ENCODE data around the gene C1GALT1C1L.

C1GALT1C1L gene

DNA sequence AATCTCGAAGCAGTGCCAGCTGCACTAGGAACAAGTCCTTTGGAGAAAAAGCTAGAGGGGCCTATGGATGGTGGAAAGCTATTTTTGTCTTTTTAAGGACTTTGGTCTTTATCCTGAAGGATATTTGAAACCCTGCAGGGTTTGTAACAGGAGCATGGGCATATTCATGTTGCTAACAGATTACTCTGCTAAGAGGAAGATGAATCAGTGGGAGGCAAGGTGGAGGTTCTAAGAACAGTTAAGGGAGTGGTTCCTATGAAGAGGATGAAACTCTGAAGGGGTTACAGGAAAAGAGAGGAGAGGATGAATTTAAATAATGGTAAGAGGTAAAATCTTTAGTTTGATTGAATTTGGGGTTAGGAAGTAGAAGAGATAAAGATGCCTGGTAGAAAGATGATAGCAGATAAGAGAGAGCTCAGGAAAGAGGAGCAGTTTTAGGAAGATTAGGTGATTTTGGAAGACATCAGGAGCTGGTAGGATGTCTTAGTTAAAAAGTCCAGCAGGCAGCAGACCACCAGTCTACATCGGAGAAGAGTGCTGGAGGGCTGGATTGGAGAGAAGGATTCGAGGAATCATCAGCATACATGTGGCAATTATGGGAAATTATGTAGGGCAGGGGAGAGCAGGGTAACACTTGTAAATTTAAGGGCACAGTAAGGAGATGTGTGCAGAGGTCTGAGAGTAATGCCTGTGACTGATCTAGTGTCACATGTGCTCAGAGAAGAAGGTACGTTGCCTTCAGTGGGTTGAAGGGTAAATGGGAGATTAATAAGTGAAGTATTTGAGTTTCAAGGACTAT lies 39.3 kb upstream of the C1GALT1C1L start:
- TF ChIP-seq TAF1 (IDR thresholded peaks at IDR 0.05; ENCODE audit: borderline replicate concordance, insufficient read depth, low read length) (no peak), FOXP2 (optimal IDR thresholded peaks at IDR 0.05; ENCODE audit: borderline replicate concordance, extremely low read depth, extremely low read length, insufficient read depth) (no peak), SIN3A (IDR thresholded peaks at IDR 0.05; ENCODE audit: borderline replicate concordance, insufficient read depth, low read length) (no peak), REST (IDR thresholded peaks at IDR 0.05; ENCODE audit: insufficient read depth in 1 of 2, low read depth in 2 of 2, low read length in 2 of 2) (no peak), POLR2AphosphoS5 (IDR thresholded peaks at IDR 0.05; ENCODE audit: low read depth, low read length) (no peak)

DNA sequence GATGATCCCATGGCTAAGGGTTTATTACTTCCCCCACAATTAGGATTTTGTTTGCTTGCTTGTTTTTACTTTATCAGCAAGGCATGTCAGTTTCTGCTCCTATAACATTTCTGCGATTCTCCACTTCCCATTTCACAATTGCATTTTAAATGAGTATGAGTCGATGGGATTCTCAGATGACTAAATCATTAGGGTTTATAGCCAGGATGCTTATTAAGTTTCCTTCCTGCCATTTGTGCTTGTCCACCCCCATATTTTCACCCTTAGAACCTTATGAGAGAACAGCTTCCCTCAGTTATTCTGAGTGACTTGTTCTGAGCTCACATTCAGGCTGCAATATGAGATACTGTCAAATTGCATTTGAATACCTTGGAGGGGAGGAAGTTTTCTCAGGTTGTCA lies 37.9 kb upstream of the C1GALT1C1L start:
- no peak for TF ChIP-seq TAF1 (IDR thresholded peaks at IDR 0.05; ENCODE audit: borderline replicate concordance, insufficient read depth, low read length)
- TF ChIP-seq REST (IDR thresholded peaks at IDR 0.05; ENCODE audit: insufficient read depth in 1 of 2, low read depth in 2 of 2, low read length in 2 of 2) = no peak

- no peak for TF ChIP-seq REST (IDR thresholded peaks at IDR 0.05; ENCODE audit: insufficient read depth in 1 of 2, low read depth in 2 of 2, low read length in 2 of 2)
- TF ChIP-seq TAF1 (IDR thresholded peaks at IDR 0.05; ENCODE audit: borderline replicate concordance, insufficient read depth, low read length) = no peak
Measured at GRCh38 chr2:43710866-43711265, 34.6 kb upstream of the C1GALT1C1L start.

DNA sequence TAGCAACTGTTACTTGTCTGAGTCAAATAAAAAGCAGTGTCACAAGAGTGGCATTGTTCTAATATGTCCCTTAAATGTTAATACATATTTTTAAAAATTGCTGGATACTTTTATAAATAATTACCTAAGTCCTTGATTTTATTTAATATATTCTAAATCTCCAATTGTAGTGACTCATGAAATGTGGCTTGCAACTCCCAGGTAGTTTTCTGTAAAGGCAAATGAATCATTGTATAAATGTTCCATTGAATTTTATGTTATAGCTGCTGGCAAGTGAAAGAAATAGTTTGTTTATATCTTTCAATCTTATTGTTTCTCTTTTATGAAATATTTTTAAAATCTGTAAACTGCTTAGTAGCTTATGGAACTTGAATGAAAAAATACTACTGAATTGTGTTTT lies 32.7 kb upstream of the C1GALT1C1L start:
- TF ChIP-seq FOXP2 (optimal IDR thresholded peaks at IDR 0.05; ENCODE audit: borderline replicate concordance, extremely low read depth, extremely low read length, insufficient read depth) (no peak), POLR2AphosphoS5 (IDR thresholded peaks at IDR 0.05; ENCODE audit: low read depth, low read length) (no peak), REST (IDR thresholded peaks at IDR 0.05; ENCODE audit: insufficient read depth in 1 of 2, low read depth in 2 of 2, low read length in 2 of 2) (no peak), SIN3A (IDR thresholded peaks at IDR 0.05; ENCODE audit: borderline replicate concordance, insufficient read depth, low read length) (no peak), TAF1 (IDR thresholded peaks at IDR 0.05; ENCODE audit: borderline replicate concordance, insufficient read depth, low read length) (no peak)

DNA sequence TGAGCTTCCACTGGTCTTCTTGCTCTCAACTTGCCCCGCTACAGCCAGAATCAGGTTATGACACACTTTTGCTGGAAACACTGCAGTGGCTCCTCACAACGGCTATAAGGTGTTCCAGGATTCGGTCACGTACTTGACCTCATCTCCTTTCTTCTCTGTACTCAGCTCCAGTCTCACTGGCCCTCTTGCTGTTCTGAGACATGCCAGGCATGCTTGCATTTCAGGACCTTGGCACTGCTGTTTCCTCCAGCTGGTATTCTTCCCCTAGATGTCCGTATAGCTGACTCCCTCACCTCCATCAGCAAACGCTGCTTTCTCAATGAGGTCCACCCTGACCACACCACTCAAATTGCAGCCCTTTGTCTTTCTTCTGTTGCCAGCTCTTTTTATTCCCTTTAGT lies 31.9 kb upstream of the C1GALT1C1L start:
- TF ChIP-seq SIN3A (IDR thresholded peaks at IDR 0.05; ENCODE audit: borderline replicate concordance, insufficient read depth, low read length) = no peak
- no peak for TF ChIP-seq FOXP2 (optimal IDR thresholded peaks at IDR 0.05; ENCODE audit: borderline replicate concordance, extremely low read depth, extremely low read length, insufficient read depth)
- TF ChIP-seq TAF1 (IDR thresholded peaks at IDR 0.05; ENCODE audit: borderline replicate concordance, insufficient read depth, low read length) = no peak
- no peak for TF ChIP-seq POLR2AphosphoS5 (IDR thresholded peaks at IDR 0.05; ENCODE audit: low read depth, low read length)
- no peak for TF ChIP-seq REST (IDR thresholded peaks at IDR 0.05; ENCODE audit: insufficient read depth in 1 of 2, low read depth in 2 of 2, low read length in 2 of 2)

Measured in PFSK-1 (cell line).